K562 (cell line): Measurements from ENCODE around the gene TIMM44. TPM values are rescaled to one million over a fixed set of nuclear protein-coding genes. Genes with fewer than 3 reads are reported as not detected.

Experiments
- CXXC5 ChIP-seq: fragments of 250-450 bp; sonication (Bioruptor Pico); IDR thresholded peaks from 2 replicates; pipeline ENCODE4 v1.8.0; 2022; ENCODE audit warnings: inconsistent platforms, mild to moderate bottlenecking, moderate library complexity
- HNRNPK ChIP-seq: fragments of 200-400 bp; formaldehyde crosslinking; IDR thresholded peaks from one replicate; pipeline ENCODE4 v1.6.1; 2018; ENCODE audit warnings: mild to moderate bottlenecking, low read depth, low read length; ENCODE audit not compliant: poor library complexity, severe bottlenecking
- HNRNPL ChIP-seq: fragments of 200-400 bp; formaldehyde crosslinking; IDR thresholded peaks from 2 replicates; pipeline ENCODE4 v1.6.1; 2017; ENCODE audit warnings: low read depth, mild to moderate bottlenecking, low read length
- HOXB6 ChIP-seq: fragments of 250-450 bp; sonication (Bioruptor Pico); IDR thresholded peaks from 2 replicates; pipeline ENCODE4 v1.5.1; 2022; ENCODE audit warnings: mild to moderate bottlenecking, borderline replicate concordance
- JUND ChIP-seq, 2 experiments: IDR thresholded peaks; 2 replicates in 1 of 2; 3 replicates in 1 of 2; pipeline ENCODE4 v1.6.1; 2011; ENCODE audit warnings: borderline replicate concordance in 2 of 2, low read depth in 2 of 2, low read length in 2 of 2, improper control_type of control experiment in 1 of 2, missing biosample characterization in 1 of 2, missing genetic modification characterization in 1 of 2, missing genetic modification reagents in 1 of 2
- KAT2B ChIP-seq: IDR thresholded peaks from one replicate; pipeline ENCODE4 v1.6.1; 2012; ENCODE audit warnings: low read depth, mild to moderate bottlenecking, control low read depth, inconsistent platforms, low read length, moderate library complexity
- KAT8 ChIP-seq: fragments of 450-650 bp; IDR thresholded peaks from 2 replicates; pipeline ENCODE4 v1.6.1; 2016; ENCODE audit warnings: low read depth, mild to moderate bottlenecking
- KDM2B ChIP-seq: fragments of 250-450 bp; sonication (Bioruptor Pico); IDR thresholded peaks from 2 replicates; pipeline ENCODE4 v1.8.0; 2021; ENCODE audit warnings: mild to moderate bottlenecking, moderate library complexity
- KDM5B ChIP-seq: fragments of 200-600 bp; sonication (generic); IDR thresholded peaks from 2 replicates; pipeline ENCODE4 v1.6.1; 2012; ENCODE audit warnings: low read depth, mild to moderate bottlenecking, moderate library complexity, low read length, control low read depth, inconsistent platforms; ENCODE audit not compliant: insufficient replicate concordance
- KLF1 ChIP-seq: fragments of 450-650 bp; IDR thresholded peaks from 2 replicates; pipeline ENCODE4 v1.6.1; 2016; ENCODE audit warnings: missing genetic modification characterization, missing compliant biosample characterization
- MCM3 ChIP-seq: fragments of 450-650 bp; IDR thresholded peaks from 2 replicates; pipeline ENCODE4 v1.6.1; 2016
- MXI1 ChIP-seq: IDR thresholded peaks from 2 replicates; pipeline ENCODE4 v1.6.1; 2011; ENCODE audit warnings: low read depth, mild to moderate bottlenecking, improper control_type of control experiment, low read length
- NONO ChIP-seq, 2 experiments: fragments of 200-400 bp in 1 of 2; fragments of 450-650 bp in 1 of 2; formaldehyde crosslinking in 1 of 2; IDR thresholded peaks; 2 replicates each; pipeline ENCODE4 v1.6.1; 2017; ENCODE audit warnings: low read depth in 2 of 2, mild to moderate bottlenecking in 2 of 2, moderate library complexity in 2 of 2, low read length in 1 of 2
- NR1H2 ChIP-seq: sonication (generic); formaldehyde crosslinking; IDR thresholded peaks from 2 replicates; pipeline ENCODE4 v1.4.0; 2020; ENCODE audit warnings: mild to moderate bottlenecking, missing genetic modification reagents
- PHB ChIP-seq: fragments of 250-450 bp; sonication (Bioruptor Pico); IDR thresholded peaks from 2 replicates; pipeline ENCODE4 v1.5.0; 2021
- RAD21 ChIP-seq, 2 experiments: fragments of 250-450 bp in 1 of 2; fragments of 450-650 bp in 1 of 2; sonication (Bioruptor Pico) in 1 of 2; formaldehyde crosslinking in 1 of 2; IDR thresholded peaks in 1 of 2; conservative IDR thresholded peaks in 1 of 2; 2 replicates each; pipeline versions ENCODE4 v1.4.0 to v1.8.0; 2020 to 2022; ENCODE audit warnings: mild to moderate bottlenecking in 2 of 2, moderate library complexity in 1 of 2
- SAFB ChIP-seq: fragments of 200-400 bp; formaldehyde crosslinking; IDR thresholded peaks from 2 replicates; pipeline ENCODE4 v1.6.1; 2017; ENCODE audit warnings: low read depth, low read length, borderline replicate concordance
- ZBTB1 ChIP-seq: sonication (generic); formaldehyde crosslinking; IDR thresholded peaks from 2 replicates; pipeline ENCODE4 v1.8.1; 2023; ENCODE audit warnings: missing genetic modification reagents, low read depth, mild to moderate bottlenecking, borderline replicate concordance
- ZFX ChIP-seq: sonication (generic); formaldehyde crosslinking; IDR thresholded peaks from 2 replicates; pipeline ENCODE4 v1.8.0; 2022; ENCODE audit warnings: mild to moderate bottlenecking, missing genetic modification reagents, moderate library complexity
- ZKSCAN1 ChIP-seq: fragments of 150-350 bp; IDR thresholded peaks from 2 replicates; pipeline ENCODE4 v1.6.1; 2016; ENCODE audit warnings: low read depth, low read length
- ZZZ3 ChIP-seq: fragments of 450-650 bp; IDR thresholded peaks from 2 replicates; pipeline ENCODE4 v1.6.1; 2016; ENCODE audit warnings: antibody characterized with exemption, mild to moderate bottlenecking, moderate library complexity
- polyA plus RNA-seq, 8 experiments: library from polyadenylated mRNA; depleted of rRNA in 4 of 8; stranded (reverse) in 5 of 8; unstranded in 3 of 8; fragments of >200 nt; fragmentation: Nextera tagmentation in 2 of 8; fragmentation: Illumina TruSeq in 1 of 8; extraction: Ambion mirVana in 2 of 8; extraction: Trizol in 1 of 8; gene quantifications; 2 replicates each; pipeline versions ENCODE4 v1.2.1 to v1.2.3, GENCODE V29; 2011 to 2014; ENCODE audit warnings: inconsistent platforms in 1 of 8, missing spikeins in 1 of 8
- total RNA-seq, 7 experiments: library from RNA; depleted of rRNA in 6 of 7; stranded (reverse); fragments of >200 nt in 6 of 7; fragmentation: Illumina TruSeq in 2 of 7; extraction: Trizol in 2 of 7; gene quantifications; 2 replicates each; pipeline versions ENCODE4 v1.2.1 to v1.2.3, GENCODE V29; 2011 to 2021; ENCODE audit warnings: low replicate concordance in 1 of 7
- TF ChIP-seq, protein P1 (sequence below): sonication (generic); formaldehyde crosslinking; IDR thresholded peaks from 2 replicates; pipeline ENCODE4 v1.8.0; 2022; ENCODE audit warnings: mild to moderate bottlenecking, missing genetic modification reagents
- TF ChIP-seq, protein P2 (sequence below): sonication (generic); formaldehyde crosslinking; IDR thresholded peaks from 2 replicates; pipeline ENCODE4 v1.8.0; 2022; ENCODE audit warnings: mild to moderate bottlenecking, missing genetic modification reagents

The TIMM44 gene
- total and polyA plus RNA-seq, 9 of the 15 experiments (the other 6 are each of a cell fraction or from before 2014, with no cell fraction given) = 10.3 to 231 (median 89.3) TPM

DNA sequence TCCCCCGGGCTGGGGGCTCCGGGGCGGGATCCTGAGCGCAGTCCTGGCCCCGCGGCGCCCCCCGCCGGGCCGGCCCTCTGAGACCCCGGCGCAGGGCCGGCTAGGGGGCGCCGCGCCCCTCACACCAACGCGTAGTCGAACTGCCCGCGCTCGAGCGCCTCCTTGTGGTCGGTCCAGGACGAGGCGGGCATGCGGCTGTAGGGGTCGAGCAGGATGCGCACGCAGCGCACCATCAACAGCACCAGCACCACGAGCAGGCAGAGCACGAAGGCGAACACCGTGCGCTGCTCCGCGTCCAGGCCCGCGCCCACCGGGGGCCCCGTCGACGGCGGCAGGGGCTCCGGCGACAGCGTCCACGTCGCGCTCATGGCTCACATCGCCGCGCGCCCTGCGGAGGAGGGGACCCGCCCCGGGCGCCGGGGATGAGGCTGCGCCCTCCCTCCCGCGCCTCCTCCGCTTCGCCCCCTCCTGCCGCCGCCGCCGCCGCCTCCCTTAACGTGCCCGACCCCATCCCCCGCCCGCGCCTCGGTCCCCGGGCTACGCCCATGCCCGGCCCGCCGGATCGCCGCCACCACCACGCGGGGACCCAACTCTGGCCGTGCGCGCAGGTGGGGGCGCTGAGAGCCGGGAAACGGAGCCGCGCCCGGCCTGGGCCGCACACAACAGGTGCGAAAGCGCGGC, 18.2 kb downstream of the TIMM44 start (continued):
- TF ChIP-seq KAT2B (peak; percentile 55), HOXB6 (CRISPR knock-in tag) (no peak), RAD21 (CRISPR knock-in tag; conservative IDR thresholded peaks at IDR 0.05 in 1 of 2, IDR thresholded peaks at IDR 0.05 in 1 of 2) (peak; percentile 52 to 77), NR1H2 (no peak), CXXC5 (peak; percentile 86), MXI1 (0 out of 2 replicates have a peak, but pooled peaks have one; percentile 23), KAT8 (no peak), PHB (CRISPR knock-in tag) (no peak), JUND (IDR thresholded peaks at IDR 0.05; ENCODE audit: borderline replicate concordance, low read depth, low read length) (0 out of 2 replicates have a peak, but pooled peaks have one; percentile 3), JUND (tag; IDR thresholded peaks at IDR 0.05; ENCODE audit: borderline replicate concordance, low read depth, low read length) (no peak), KLF1 (tag) (0 out of 2 replicates have a peak, but pooled peaks have one; percentile 51), ZZZ3 (no peak), HNRNPL (0 out of 2 replicates have a peak, but pooled peaks have one; percentile 40), ZFX (CRISPR knock-in tag) (peak; percentile 67), ZBTB1 (CRISPR knock-in tag) (peak; percentile 76), ZKSCAN1 (no peak), NONO (IDR thresholded peaks at IDR 0.05; ENCODE audit: low read depth in 2 of 2, low read length in 1 of 2) (peak in 1 of 2 experiments; percentile 61; a peak in 2 of 4 replicates), KDM2B (CRISPR knock-in tag) (peak; percentile 34; the same call in 1 of the 2 replicates), HNRNPK (peak; percentile 11), KDM5B (peak; percentile 66), SAFB (0 out of 2 replicates have a peak, but pooled peaks have one; percentile 45), MCM3 (no peak)
- TF ChIP-seq, protein P1, sequence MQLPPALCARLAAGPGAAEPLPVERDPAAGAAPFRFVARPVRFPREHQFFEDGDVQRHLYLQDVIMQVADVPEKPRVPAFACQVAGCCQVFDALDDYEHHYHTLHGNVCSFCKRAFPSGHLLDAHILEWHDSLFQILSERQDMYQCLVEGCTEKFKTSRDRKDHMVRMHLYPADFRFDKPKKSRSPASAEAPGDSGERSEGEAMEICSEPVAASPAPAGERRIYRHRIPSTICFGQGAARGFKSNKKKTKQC = peak; percentile 94
- TF ChIP-seq, protein P2, sequence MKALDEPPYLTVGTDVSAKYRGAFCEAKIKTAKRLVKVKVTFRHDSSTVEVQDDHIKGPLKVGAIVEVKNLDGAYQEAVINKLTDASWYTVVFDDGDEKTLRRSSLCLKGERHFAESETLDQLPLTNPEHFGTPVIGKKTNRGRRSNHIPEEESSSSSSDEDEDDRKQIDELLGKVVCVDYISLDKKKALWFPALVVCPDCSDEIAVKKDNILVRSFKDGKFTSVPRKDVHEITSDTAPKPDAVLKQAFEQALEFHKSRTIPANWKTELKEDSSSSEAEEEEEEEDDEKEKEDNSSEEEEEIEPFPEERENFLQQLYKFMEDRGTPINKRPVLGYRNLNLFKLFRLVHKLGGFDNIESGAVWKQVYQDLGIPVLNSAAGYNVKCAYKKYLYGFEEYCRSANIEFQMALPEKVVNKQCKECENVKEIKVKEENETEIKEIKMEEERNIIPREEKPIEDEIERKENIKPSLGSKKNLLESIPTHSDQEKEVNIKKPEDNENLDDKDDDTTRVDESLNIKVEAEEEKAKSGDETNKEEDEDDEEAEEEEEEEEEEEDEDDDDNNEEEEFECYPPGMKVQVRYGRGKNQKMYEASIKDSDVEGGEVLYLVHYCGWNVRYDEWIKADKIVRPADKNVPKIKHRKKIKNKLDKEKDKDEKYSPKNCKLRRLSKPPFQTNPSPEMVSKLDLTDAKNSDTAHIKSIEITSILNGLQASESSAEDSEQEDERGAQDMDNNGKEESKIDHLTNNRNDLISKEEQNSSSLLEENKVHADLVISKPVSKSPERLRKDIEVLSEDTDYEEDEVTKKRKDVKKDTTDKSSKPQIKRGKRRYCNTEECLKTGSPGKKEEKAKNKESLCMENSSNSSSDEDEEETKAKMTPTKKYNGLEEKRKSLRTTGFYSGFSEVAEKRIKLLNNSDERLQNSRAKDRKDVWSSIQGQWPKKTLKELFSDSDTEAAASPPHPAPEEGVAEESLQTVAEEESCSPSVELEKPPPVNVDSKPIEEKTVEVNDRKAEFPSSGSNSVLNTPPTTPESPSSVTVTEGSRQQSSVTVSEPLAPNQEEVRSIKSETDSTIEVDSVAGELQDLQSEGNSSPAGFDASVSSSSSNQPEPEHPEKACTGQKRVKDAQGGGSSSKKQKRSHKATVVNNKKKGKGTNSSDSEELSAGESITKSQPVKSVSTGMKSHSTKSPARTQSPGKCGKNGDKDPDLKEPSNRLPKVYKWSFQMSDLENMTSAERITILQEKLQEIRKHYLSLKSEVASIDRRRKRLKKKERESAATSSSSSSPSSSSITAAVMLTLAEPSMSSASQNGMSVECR (CRISPR knock-in tag) = peak; percentile 71
